ENCODE data around the gene ACADS.

The ACADS gene

DNA sequence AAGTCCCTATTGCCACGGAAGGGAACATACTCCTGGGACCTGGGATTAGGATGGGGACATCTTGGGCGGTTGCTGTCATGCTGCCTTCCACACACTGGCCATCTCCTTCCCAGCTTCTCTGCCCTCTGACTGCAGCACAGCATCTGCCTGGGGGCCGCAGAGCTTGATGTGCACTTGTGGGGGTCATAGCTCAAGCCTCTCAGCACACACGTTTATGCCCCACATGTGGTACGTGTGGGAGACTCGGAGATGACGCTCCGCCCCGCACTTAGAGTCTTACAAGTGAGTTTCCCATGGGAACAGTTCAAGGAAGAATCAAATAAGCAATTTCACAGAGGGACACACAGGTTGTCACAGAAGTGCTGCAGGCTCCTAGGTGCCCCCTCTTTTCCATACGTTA is 8.6 kb downstream of the ACADS start:
- DNase-seq = no peak

DNA sequence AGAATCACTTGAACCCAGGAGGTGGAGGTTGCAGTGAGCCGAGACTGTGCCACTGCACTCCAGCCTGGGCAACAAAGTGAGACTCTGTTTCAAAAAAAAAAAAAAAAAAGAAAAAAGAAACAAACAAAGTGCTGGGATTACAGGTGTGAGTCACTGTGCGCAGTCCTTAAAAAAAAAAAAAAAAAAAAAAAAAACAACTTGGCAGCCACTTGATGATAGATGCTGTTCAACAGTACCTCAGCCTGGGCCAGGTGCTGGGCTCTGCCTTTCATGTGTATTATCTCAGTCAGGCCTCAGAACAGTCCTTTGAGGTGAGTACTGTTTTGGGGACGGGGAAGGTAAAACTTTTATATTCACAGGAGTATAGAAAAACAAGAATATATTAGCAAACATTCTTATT is 9.6 kb downstream of the ACADS start:
- no peak for DNase-seq

DNA sequence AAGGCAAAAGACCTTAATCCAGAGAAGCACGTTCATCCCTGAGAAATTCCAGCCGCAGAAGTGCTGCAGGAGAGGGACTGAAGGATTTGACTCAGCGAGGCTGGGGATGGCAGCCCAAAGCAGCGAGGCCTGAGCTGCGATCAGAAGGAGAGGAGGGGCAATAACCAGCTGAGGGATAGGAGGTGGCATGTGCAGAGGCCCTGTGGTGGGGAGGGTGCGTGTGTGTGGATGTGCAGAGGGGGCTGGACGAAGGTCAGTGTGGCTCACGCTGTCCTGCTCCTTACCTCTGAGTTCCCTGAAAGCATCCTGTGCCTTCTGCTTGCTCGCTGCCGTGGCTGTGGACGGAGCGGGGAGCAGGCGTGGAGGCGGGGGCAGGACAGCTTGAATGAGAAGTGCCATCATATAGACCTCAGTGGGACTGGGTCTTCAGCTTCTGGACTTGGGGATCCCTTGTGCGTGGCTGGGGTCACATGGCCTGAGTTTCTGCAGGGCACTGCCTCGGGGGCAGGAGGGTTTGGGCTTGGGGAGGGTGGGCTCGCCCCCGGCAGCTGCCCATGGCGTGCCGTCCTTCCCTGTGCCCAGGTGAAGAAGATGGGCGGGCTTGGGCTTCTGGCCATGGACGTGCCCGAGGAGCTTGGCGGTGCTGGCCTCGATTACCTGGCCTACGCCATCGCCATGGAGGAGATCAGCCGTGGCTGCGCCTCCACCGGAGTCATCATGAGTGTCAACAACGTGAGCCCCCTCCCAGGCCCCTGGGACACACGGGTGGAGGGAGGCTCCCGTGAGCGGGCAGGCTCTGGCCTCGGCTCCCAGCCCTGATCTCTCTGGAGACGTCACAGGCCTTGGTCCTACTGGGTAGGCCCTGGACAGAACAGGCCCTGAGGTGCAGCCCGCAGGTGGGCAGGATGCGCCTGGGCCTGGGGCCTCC is 11.0 kb downstream of the ACADS start:
- no peak for DNase-seq

DNA sequence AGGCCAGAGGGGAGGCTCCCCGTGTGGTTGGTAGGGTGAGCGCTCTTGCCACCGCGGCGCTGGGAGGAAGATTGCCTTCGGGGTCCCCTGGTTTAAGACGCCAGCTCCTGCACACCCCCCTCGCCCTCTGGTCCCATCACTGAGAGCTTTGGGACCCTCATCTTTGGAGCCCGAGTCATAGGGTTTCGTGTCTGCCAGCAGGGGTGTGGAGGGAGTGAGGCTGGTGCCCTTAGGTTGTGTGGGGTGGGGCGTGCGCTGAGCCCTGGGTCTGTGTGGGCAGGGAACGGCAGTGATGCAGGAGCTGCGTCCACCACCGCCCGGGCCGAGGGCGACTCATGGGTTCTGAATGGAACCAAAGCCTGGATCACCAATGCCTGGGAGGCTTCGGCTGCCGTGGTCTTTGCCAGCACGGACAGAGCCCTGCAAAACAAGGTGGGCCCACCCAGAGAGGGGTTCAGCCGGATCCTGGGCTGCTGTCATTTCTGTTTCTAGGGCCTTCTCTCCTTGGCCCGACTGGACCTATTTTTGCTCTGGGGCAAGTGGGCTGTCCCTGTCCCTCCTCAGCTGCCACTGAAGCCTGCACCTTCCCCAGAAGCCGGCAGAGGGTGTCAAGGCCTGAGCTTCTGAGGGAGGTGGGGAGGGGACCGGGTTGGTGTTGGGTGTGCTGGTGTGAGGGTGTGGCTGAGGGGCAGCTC is 12.1 kb downstream of the ACADS start:
- no peak for DNase-seq

DNA sequence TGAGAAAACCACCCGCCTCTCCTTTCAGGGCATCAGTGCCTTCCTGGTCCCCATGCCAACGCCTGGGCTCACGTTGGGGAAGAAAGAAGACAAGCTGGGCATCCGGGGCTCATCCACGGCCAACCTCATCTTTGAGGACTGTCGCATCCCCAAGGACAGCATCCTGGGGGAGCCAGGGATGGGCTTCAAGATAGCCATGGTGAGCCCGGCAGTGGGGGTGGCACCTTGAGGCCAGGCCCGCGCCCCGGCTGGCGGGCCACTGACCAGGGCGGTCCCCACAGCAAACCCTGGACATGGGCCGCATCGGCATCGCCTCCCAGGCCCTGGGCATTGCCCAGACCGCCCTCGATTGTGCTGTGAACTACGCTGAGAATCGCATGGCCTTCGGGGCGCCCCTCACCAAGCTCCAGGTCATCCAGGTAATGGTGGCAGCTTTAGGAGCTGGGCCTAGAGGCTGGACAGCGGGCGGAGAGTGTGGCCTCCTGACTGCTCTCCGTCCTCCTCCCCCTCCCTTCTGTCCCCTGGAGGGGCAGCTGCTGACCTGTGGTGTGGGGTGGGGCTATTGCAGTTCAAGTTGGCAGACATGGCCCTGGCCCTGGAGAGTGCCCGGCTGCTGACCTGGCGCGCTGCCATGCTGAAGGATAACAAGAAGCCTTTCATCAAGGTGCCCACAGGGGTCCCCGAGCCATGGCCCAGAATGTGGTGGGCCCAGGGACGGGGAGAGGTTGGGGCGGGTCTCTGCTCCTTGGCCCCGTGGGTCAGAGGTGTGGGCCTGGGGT is 12.8 kb downstream of the ACADS start:
- no peak for DNase-seq

DNA sequence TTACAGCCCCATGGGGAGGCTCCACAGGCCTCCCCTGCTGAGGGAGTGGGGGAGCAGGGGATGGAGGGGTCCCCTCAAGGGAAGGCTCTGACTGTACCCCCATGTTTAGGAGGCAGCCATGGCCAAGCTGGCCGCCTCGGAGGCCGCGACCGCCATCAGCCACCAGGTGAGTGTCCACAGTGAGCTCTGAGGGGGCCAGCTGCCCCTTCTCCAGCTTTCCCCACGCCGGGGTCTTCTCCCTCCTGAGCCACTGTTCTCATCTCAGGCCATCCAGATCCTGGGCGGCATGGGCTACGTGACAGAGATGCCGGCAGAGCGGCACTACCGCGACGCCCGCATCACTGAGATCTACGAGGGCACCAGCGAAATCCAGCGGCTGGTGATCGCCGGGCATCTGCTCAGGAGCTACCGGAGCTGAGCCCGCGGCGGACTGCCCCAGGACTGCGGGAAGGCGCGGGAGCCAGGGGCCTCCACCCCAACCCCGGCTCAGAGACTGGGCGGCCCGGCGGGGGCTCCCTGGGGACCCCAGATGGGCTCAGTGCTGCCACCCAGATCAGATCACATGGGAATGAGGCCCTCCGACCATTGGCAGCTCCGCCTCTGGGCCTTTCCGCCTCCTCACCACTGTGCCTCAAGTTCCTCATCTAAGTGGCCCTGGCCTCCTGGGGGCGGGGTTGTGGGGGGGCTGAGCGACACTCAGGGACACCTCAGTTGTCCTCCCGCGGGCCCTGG is 13.6 kb downstream of the ACADS start:
- DNase-seq = no peak

DNA sequence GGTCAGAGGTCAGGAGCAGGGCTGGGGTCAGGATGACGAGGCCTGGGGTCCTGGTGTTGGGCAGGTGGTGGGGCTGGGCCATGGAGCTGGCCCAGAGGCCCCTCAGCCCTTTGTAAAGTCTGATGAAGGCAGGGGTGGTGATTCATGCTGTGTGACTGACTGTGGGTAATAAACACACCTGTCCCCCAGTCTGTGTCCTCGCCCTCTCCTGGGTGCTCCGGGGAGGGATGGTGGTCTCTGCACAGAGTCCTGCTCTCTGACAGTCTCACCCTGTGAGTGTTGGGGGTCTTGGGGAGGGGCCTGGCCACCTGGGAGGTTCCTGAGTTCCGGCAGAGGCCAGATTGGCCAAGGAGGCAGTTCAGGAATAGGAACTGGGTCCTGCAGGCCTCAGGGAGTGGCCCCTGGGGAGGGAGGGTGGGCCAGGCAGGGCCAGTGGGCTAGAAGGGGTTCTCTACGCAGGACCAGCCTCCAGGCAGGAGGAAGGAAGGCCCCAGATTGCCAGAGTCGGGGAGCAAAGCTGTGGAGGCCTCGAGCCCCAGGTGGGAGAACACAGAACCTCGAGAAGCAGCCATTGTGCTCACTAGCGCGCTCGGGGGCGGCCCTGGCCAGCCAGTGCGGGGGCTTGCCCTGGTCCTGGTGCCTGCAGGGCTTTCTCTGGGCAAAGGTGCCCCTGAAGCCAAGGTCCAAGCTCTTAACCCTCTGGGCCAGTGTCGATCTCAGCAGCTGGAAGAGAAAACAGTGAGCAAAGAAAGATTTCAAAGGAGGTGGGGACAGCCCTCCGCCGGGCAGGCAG is 14.4 kb downstream of the ACADS start:
- DNase-seq = no peak

DNA sequence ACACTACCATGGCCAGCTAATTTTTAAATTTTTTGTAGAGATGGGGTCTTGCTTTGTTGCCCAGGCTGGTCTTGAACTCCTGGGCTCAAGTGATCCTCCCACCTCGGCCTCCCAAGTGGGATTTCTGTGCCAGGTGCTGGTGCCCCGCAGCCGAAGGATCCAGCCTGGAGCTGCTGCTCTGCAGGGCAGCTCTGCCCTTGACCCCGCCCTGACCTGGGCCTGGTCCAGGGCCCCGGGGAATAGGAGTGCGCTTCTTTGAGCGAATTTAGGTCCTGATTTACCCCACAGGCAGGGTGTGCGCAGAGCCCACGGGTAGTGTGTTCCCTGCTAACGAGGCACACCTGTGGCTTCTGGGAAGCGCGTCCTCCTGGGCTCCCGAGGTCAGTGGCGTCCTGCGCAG is 15.2 kb downstream of the ACADS start:
- no peak for DNase-seq

DNA sequence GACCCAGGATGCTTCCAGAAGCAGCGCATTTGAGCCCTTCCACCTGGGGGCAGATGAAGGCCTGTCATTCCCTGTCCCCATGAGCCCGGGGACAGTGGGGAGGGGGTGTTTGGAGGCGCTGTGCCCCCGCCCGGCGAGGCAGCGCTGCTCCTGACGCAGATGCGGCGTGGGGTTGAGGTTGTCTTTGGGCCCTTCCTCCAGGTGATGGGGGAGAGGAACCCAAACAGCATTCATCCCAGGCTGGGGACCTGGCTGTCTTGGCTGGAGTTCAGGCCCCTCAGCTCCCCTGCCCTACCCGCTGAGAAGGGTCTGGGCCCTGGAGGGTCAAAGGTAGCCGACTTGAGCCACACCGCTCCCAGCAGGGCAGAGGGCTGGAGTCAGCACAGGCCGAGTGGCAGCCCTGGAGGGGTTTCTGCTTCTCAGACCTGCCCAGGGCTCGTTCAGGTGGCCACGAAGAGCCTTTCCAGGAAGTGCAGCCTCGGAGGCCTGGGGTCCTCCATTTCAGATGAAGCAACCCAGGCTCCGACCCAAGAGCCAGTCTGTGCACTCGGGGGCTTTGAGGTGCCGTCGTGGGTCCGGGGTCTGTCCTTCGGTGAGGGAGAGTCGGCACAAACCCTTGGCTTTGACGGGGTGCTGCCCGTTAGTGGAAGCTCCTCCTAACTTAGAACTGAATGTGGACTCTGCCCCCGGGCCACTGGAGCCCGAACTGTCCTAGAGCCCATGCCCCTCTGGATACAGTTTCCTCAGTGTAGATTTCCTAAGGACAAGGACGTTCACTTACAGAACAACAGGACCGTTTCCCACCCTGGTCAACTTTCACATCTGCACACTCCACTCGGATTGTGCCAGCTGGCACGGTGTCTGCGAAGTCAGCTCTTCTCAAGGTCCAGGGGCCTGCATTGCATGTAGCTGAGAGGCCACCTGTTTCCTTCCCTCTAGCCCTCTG is 16.1 kb downstream of the ACADS start:
- no peak for DNase-seq

DNA sequence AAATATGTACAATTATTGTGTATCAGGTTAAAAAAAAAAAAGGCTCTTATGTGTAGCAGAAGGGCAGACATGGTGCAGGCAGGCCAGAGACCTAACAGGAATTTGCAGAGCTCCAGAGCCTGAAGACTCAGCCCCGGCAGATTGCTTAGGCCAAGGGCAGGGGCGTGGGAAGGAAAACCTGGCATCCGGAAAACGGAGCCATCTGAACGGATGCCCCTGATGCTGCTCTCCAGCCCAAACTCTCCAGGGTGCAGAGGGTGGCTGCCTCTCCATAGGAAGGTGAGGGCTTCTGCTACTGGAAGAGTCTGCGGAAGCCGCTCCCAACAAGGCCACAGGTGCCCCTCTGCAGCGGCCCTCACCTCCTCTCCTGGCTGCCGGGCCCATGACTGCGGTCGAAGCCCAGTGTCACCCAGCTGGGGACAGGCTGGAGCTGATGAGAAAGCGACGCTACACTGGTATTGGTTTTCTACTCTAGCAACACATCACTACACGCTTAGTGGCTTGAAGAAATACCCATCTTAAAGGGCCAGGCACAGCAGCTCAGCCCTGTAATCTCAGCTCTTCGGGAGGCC is 19.4 kb downstream of the ACADS start:
- DNase-seq = no peak

DNA sequence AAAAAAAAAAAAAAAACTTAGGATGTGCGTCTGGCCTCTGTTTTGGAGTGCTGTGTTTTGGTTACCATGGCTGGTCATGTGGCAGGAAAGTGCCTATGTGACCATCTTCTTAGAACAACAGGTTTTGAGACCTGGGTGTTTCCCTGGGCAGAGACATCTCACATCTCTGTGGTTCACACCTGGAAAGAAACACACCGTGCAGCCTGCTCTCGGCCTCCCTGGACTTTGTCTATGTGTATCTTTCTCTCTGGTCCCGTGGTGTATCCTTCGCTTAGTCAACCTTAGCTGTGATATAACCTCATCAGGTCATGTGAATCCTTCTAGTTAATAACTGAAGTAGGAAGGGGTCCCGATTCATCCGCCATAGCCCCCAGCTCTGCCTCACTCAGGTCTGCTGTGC is 22.6 kb downstream of the ACADS start:
- DNase-seq = no peak

DNA sequence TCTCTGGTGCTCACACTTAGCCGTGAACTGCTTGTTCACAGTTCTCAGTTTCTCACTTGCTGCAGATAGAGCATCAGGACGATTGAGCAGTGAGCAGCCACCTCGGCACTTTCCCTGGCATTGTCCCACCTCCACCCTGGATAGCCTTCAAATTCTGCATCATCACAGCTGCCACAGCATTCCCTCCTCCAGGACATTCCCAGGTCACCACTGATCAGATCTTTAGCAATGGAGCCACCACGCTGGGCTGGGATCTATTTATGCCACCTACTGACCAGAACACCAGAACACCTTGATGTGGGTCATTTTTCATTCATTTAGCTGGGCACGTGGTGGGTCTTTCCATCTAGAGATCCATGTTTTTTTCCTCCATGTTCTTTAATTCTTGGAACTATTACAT is 23.6 kb downstream of the ACADS start:
- no peak for DNase-seq

DNA sequence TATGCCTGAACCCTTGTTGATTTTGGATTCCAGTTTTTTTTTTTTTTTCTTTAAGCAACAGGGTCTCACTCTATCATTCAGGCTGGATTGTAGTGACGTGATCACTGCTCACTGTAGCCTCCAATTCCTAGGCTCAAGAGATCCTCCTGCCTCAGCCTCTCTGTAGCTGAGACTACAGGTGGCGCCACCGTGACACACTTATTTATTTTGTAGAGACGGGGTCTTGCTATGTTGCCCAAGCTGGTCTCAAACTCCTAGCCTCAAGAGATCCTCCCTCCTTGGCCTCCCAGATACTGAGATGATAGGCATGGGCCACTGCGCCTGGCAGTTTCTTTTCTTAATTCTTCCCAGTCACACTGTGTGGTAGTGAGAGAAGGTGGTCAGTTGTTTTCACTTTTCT is 25.2 kb downstream of the ACADS start:
- no peak for DNase-seq

DNA sequence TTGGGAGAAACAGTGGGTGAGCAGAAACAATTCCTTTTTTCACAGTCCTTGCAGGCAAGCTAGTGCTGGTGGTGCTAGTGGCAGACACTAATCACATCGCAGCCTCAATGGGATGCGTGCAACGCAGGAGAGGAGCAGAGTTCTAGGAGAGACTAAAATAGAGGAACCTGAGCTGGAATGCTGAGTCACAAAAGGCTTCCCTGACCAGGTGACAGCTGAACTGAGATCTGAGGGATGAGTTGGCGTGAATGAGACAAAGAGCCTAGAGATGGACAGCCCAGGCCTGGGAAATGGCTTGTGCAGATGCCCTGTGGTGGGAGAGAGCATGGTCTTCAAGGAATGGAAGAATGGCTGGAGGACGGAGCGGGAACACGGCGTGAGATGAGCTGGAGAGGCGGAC is 25.8 kb downstream of the ACADS start:
- no peak for DNase-seq

DNA sequence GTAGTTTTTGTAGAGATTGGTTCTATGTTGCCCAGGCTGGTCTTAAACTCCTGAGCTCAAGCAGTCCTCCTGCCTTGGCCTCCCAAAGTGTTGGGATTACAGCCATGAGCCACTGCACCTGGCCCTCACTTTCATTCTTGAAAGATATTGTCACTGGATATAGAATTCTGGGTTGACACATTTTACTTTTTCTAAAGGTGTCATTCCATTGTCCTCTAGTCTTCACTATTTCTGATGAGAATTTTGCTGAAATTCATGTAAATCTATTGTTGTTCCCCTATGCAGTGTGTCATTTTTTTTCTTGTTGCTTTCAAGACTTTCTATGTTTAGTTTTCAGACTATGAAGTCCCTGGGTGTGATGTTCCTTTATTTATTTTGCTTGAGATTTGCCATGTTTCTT is 29.2 kb downstream of the ACADS start:
- DNase-seq = no peak

DNA sequence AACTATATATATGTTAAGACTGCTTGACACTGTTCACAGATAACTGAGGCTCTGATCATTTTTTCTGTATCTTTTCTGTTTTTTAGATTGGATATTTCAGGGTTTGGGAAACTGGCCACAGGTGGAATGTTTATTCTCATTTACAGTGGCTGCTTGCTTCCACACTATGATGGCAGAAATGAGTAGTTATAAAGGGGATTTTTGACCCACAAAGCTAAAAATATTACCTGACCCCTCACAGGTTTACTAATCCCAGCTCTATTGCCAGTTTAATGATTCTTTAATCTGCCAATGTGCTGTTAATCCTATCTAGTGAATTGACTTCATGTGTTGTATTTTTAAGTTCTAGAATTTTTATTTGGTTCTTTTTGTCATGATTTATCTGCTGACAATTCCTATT is 29.6 kb downstream of the ACADS start:
- no peak for DNase-seq

DNA sequence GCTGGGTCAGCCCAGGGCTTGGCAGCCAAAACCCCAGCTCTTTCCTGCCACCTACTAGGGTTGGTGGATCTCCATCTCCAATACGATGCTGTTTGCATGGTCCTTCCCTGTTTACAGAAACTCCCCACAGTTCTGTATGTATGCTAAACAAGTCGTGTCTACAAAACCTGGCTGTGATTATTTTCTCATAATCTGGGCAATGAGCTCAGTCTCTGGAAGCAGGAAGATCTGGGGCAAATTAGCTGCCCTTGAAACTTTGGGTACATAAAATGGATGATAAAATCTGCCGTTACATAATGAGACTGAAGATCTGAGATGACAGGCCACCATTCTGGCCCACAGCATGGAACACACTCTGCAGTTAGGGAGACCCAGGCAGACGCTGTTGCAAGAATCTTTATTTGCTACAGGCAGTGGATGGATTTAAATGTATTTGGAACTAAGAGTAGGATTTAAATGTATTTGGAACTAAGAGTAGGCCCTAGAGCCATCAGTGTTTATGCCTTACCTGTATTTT is 31.7 kb downstream of the ACADS start:
- no peak for DNase-seq

DNA sequence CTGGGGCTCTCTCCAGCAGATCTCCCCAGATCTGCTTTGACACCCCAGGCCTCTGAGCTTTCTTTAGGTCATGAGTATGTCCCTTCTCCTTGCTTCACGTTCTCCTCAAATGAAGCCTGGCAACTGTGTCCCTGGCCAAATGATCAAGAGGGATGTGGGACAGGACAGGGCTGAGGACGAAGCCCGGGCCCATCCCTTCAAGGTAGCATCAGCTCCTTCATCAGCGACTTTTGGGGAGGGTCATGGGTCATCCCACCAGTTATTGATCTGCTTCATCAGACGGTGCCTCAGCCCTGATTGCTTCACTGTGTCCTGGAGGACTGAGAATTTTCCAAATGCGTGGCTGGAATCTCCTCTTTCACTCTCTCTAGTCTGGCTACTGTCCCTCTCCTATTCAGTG is 32.3 kb downstream of the ACADS start:
- no peak for DNase-seq

DNA sequence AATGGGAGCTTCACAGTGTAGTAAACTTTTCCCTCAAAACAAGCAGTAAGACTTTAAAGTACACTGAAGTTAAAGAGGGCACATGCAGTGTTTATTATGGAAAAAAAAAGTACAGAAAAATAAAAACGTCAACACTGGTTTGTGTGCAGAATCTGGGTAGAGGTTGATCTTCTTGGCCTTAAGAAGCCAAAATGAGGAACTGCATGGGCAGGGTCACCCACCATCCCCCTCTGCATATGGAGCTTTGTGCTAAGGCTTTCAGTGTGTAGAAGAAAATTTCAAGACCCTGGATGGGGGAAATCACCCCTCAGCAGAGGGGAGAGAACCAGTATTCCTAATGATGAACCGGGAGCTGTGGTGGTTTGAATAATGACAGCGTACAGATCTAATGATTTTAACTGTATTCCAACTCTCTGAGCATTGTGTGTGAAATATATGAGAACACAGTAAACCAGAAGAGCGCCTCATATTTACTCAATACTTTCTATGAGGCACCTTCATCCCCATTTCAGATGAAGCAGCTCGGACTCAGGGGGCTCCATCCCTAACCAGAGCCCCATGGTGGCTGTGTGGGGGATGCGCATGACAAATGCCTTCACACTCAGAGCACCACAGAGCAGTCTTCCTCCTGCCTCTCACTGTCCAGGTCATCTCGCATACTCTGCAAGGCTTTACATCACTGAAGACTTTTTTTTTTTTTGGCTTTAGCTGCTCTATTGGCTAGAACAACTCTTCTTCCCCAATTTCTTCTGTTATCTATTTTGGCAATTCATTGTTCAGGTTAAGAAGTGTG is 33.4 kb downstream of the ACADS start:
- no peak for DNase-seq

All from NCI-H345 (cell line).